Measurements from ENCODE around the gene DLG4. TPM values are rescaled to one million over a fixed set of nuclear protein-coding genes. Genes with fewer than 3 reads are reported as not detected.
"Not testable (repeated sequence)": the region's sequence is repeated elsewhere in the genome, so short reads cannot be mapped to it uniquely, and the experiment has no call there.

The DLG4 gene
- total RNA-seq, 4 donors from 2014 or later = 2.7 to 7.7 (median 4.7) TPM

DNA sequence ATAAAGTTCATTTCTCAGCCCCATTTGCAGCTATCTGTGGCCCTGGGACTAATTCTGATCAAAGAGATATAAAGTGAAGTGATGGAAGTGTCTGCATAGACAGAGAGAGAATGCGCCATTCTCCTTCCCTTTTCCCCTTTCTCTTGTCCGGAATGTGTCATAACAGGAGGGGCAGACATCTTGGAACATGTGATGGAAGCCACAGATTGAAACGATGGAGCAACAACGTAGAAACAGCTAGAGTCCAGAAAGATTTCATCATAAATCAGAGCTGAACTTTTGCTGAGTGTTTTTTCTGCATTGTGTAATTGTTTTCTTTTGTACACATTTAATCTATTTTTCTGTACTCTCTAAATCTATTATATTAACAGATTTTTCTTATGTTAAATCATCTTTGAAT is 51.8 kb downstream of the DLG4 start:
- no peak for DNase-seq (ENCODE audit: low spot score in 2 of 2)
- no peak for TF ChIP-seq POLR2A (IDR thresholded peaks at IDR 0.05)
- TF ChIP-seq, protein P1, sequence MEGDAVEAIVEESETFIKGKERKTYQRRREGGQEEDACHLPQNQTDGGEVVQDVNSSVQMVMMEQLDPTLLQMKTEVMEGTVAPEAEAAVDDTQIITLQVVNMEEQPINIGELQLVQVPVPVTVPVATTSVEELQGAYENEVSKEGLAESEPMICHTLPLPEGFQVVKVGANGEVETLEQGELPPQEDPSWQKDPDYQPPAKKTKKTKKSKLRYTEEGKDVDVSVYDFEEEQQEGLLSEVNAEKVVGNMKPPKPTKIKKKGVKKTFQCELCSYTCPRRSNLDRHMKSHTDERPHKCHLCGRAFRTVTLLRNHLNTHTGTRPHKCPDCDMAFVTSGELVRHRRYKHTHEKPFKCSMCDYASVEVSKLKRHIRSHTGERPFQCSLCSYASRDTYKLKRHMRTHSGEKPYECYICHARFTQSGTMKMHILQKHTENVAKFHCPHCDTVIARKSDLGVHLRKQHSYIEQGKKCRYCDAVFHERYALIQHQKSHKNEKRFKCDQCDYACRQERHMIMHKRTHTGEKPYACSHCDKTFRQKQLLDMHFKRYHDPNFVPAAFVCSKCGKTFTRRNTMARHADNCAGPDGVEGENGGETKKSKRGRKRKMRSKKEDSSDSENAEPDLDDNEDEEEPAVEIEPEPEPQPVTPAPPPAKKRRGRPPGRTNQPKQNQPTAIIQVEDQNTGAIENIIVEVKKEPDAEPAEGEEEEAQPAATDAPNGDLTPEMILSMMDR (IDR thresholded peaks at IDR 0.05) = no peak
- intact Hi-C loops (cut with DNase I; ENCODE audit: low total_unique reads) = loop anchor here (10.0 kb wide), 1 partner anchor 113 kb away; no protein-coding TSS in a partner anchor
- H3K4me3 ChIP-seq (ENCODE audit: low read depth, poor library complexity, severe bottlenecking) = no peak overlapping the region
- 56 to 60% methylated on average over 4 of the region's 4 CpGs for WGBS, 2 donors

DNA sequence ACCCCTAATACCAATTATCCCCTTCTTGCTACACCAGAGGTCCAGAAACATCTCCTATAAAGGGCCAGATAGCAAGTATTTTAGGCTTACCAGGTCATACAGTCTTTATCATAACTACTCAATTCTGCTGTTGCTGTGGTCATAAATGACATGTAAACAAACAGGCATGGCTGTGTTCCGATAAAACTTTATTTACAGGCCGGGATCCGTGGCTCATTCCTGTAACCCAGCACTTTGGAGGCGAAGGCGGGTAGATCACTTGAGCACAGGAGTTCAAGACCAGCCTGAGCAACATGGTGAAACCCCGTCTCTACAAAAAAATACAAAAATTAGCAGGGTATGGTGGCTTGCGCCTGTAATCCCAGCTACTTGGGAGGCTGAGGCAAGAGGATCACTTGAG is 52.8 kb downstream of the DLG4 start:
- 94 to 96% methylated on average over 7 of the region's 7 CpGs for WGBS, 2 donors
- intact Hi-C loops (cut with DNase I; ENCODE audit: low total_unique reads) = loop anchor here (10.0 kb wide), 1 partner anchor 112 kb away; no protein-coding TSS in a partner anchor
- TF ChIP-seq POLR2A (IDR thresholded peaks at IDR 0.05) = no peak
- TF ChIP-seq, protein P1 (IDR thresholded peaks at IDR 0.05) = no peak

DNA sequence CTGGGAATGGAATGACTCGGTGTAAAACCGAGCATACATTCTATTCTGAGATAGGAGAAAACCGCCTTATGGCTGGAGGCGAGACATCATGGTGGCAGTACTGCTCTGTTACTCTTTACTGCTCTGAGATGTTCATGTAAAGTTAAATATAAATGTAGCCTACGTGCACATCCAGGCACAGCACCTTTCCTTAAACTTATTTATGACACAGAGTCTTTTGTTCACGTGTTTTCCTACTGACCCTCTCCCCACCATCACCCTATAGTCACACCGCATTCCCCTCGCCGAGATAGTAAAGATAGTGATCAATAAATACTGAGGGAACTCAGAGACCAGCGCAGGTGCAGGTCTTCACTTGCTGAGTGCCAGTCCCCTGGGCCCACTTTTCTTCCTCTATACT is 60.1 kb downstream of the DLG4 start:
- 63 to 67% methylated on average over 10 of the region's 10 CpGs for WGBS, 2 donors
- intact Hi-C loops (cut with DNase I; ENCODE audit: low total_unique reads); DNase-seq (ENCODE audit: low spot score in 2 of 2); H3K4me3 ChIP-seq (ENCODE audit: low read depth, poor library complexity, severe bottlenecking): not testable (repeated sequence)

More for the DNA sequence above, 52.8 kb downstream of the DLG4 start:
- no peak overlapping the region for H3K4me3 ChIP-seq (ENCODE audit: low read depth, poor library complexity, severe bottlenecking)
- no peak for DNase-seq (ENCODE audit: low spot score in 2 of 2)

DNA sequence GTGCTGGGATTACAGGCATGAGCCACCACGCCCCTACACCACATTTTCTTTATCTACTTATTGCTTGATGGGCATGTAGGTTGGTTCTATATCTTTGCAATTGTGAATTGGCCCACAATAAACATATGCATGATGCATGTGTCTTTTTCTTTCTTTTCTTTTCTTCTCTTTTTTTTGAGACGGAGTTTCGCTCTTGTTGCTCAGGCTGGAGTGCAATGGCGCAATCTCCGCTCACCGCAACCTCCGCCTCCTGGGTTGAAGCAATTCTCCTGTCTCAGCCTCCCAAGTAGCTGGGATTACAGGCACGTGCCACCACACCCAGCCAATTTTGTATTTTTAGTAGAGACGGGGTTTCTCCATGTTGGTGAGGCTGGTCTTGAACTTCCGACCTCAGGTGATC is 61.2 kb downstream of the DLG4 start:
- DNase-seq (ENCODE audit: low spot score in 2 of 2); intact Hi-C loops (cut with DNase I; ENCODE audit: low total_unique reads); H3K4me3 ChIP-seq (ENCODE audit: low read depth, poor library complexity, severe bottlenecking): not testable (repeated sequence)
- 87 to 89% methylated on average over 10 of the region's 10 CpGs for WGBS, 2 donors

DNA sequence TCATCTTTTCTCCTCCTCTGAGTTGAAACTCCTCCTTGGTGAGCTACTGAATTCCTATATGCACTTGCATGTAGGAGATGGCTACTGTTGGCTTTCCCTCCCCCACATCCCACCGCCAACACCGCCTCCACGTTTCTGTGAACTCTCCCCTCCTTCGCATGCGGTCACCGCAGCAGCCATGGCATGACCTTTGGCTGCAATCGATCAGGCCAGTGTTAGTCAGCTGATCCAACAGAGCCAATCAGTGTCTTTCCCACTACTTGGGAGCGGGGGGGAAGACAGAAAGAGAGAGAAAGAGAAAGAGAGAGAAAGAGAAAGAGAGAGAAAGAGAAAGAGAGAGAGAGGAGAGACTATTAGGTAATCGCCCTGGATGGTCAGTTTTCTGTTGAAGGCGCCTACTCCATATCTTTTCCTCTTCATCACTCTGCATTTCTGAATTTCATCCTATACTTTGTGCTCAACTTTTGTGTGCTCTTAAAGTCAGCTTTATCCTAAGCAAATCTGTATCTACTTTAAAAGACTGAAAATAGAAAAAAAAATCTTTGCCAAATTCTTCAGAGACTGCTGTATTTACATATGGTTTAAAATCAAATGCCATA is 63.2 kb downstream of the DLG4 start:
- intact Hi-C loops (cut with DNase I; ENCODE audit: low total_unique reads) = no loop called here
- WGBS, 2 donors = 67 to 81% methylated on average over 10 of the region's 10 CpGs
- no peak for DNase-seq (ENCODE audit: low spot score in 2 of 2)
- no peak overlapping the region for H3K4me3 ChIP-seq (ENCODE audit: low read depth, poor library complexity, severe bottlenecking)
- TF ChIP-seq, protein P1 (IDR thresholded peaks at IDR 0.05) = peak in 1 of 3 donors; percentile 40
- no peak for TF ChIP-seq POLR2A (IDR thresholded peaks at IDR 0.05)

DNA sequence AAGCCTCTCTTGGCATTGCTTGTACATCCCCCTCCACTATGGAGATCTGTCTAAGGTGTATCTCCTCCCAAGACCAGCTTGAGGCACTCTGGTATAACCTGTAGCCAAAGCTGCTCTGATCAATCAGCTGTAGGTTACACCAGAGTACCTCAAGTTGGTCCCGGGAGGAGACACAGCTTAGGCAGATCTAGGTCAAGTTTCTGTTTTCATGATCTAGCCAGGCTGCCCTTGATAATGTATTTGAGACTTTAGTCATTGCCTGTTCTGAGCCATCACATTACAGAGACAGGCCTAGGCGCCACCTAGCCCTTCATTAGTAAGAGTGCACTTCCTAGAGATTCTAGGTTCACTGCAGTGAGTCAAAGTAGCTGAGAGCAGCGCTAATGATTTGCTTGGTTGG is 71.9 kb downstream of the DLG4 start:
- TF ChIP-seq, protein P1 (IDR thresholded peaks at IDR 0.05) = no peak
- no peak for TF ChIP-seq POLR2A (IDR thresholded peaks at IDR 0.05)
- intact Hi-C loops (cut with DNase I; ENCODE audit: low total_unique reads) = no loop called here
- WGBS, 2 donors = 61 to 65% methylated on average over 3 of the region's 3 CpGs
- H3K4me3 ChIP-seq (ENCODE audit: low read depth, poor library complexity, severe bottlenecking) = no peak overlapping the region
- DNase-seq (ENCODE audit: low spot score in 2 of 2) = no peak

DNA sequence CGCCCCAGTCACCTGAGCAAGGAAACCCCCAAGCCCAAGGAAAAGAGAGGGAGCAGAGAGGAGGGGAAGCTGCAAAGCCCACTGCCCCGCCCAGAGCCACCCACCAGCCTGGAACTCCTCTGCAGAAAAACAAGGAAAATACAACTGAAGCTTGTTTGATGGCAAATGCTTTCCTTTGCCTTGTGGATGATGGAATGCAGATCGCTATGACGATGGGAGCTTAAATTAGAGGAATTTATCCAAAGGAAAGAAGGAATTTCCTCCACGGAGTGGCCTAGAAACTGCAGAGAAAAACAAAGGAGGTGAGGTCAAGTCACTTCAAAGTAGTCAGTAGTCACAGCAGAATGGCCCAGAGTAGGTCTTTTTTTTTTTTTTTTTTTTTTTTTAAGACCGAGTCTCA is 73.5 kb downstream of the DLG4 start:
- intact Hi-C loops (cut with DNase I; ENCODE audit: low total_unique reads) = no loop called here
- no peak overlapping the region for H3K4me3 ChIP-seq (ENCODE audit: low read depth, poor library complexity, severe bottlenecking)
- 49% methylated on average over 6 of the region's 6 CpGs for WGBS, 2 donors
- TF ChIP-seq, protein P1 (IDR thresholded peaks at IDR 0.05) = no peak
- TF ChIP-seq POLR2A (IDR thresholded peaks at IDR 0.05) = no peak
- DNase-seq (ENCODE audit: low spot score in 2 of 2) = no peak
